Measurements from ENCODE around the gene ASF1A.
"Not testable (repeated sequence)": the region's sequence is repeated elsewhere in the genome, so short reads cannot be mapped to it uniquely, and the experiment has no call there.

ASF1A gene

DNA sequence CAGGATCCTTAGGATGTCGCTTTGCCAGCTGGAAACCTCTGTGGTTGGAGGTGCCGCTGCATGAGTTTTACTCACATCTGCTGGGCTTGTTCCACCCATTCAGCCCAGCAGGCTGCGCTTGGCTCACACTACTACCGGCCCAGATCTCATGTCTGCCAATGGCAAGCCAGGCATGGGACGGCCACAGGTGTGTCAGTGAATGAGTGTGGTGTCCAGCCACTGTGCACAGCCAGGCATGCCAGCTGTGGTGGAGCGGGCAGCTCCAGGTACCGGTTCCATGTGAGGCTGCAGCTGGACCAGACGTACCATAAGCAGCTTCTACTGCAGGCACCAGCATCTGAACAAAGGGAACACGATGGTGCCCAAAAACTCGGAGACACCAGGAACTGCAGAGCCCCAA lies 33.1 kb upstream of the ASF1A start:
- WGBS (ENCODE audit: insufficient coverage): 99% methylated on average over 8 of the region's 10 CpGs
- peaks cover 4 to 23% (median 13%) of the 10 kb centered on the region in 4 experiments for H3K4me1 ChIP-seq (ENCODE audit: control extremely low read depth in 1 of 4, control insufficient read depth in 4 of 4, insufficient read depth in 4 of 4, low read length in 3 of 4)
- peaks cover 0 to 23% (median 11%) of the 10 kb centered on the region in 5 experiments for H3K9me3 ChIP-seq (ENCODE audit: control extremely low read depth in 1 of 5, control insufficient read depth in 4 of 5, insufficient read depth in 2 of 5, low read depth in 1 of 5, low read length in 4 of 5)
- H3K4me3 ChIP-seq (ENCODE audit: control insufficient read depth in 1 of 7, extremely low read depth in 1 of 7, insufficient read depth in 4 of 7, low read depth in 2 of 7, low read length in 6 of 7): no peak overlapping the region
- H3K27me3 ChIP-seq (replicated peaks in 2 of 5; ENCODE audit: control insufficient read depth in 4 of 5, insufficient read depth in 5 of 5, low read length in 4 of 5): no peaks in the 10 kb centered on the region
- DNase-seq: no peak
- POLR2A ChIA-PET: no interaction called here
- CTCF ChIA-PET: interaction anchor here (1.4 kb wide), 1 partner anchor 9 kb away, joined by 3 read pairs; no protein-coding TSS in a partner anchor
- peaks cover 0 to 21% (median 16%) of the 10 kb centered on the region in 4 experiments for H3K36me3 ChIP-seq (ENCODE audit: control insufficient read depth in 4 of 4, insufficient read depth in 4 of 4, low read length in 3 of 4)
- no peak overlapping the region for H3K27ac ChIP-seq (ENCODE audit: insufficient read depth in 1 of 2, low read depth in 1 of 2, low read length in 2 of 2, poor library complexity in 1 of 2, severe bottlenecking in 2 of 2)

DNA sequence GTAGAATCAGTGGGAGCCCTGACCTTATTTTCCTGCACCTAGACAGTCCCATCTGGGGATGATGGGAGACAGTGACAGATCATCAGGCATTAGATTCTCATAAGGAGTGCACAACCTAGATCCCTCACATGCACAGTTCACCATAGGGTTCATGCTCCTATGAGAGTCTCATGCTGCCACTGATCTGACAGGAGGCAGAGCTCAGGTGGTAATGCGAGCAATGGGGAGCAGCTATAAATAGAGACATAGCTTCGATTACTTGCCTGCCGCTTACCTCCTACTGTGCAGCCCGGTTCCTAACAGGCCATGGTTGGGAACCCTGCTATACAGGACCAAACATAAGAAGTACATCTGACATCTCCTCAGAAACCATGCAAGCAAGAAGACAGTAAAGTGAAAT lies 31.5 kb upstream of the ASF1A start:
- Histone ChIP-seq H3K4me3 (ENCODE audit: control insufficient read depth in 1 of 7, extremely low read depth in 1 of 7, insufficient read depth in 4 of 7, low read depth in 2 of 7, low read length in 6 of 7) (no peak overlapping the region), H3K4me1 (ENCODE audit: control extremely low read depth in 1 of 4, control insufficient read depth in 4 of 4, insufficient read depth in 4 of 4, low read length in 3 of 4) (peaks cover 4 to 23% (median 13%) of the 10 kb centered on the region in 4 experiments), H3K27ac (ENCODE audit: insufficient read depth in 1 of 2, low read depth in 1 of 2, low read length in 2 of 2, poor library complexity in 1 of 2, severe bottlenecking in 2 of 2) (no peak overlapping the region), H3K27me3 (replicated peaks in 2 of 5; ENCODE audit: control insufficient read depth in 4 of 5, insufficient read depth in 5 of 5, low read length in 4 of 5) (no peaks in the 10 kb centered on the region), H3K36me3 (ENCODE audit: control insufficient read depth in 4 of 4, insufficient read depth in 4 of 4, low read length in 3 of 4) (peaks cover 0 to 23% (median 11%) of the 10 kb centered on the region in 4 experiments), H3K9me3 (ENCODE audit: control extremely low read depth in 1 of 5, control insufficient read depth in 4 of 5, insufficient read depth in 2 of 5, low read depth in 1 of 5, low read length in 4 of 5) (peaks cover 0 to 34% (median 11%) of the 10 kb centered on the region in 5 experiments)
- 100% methylated on average over 2 of the region's 4 CpGs for WGBS (ENCODE audit: insufficient coverage)
- no peak for DNase-seq
- CTCF ChIA-PET: no interaction called here
- POLR2A ChIA-PET: no interaction called here

DNA sequence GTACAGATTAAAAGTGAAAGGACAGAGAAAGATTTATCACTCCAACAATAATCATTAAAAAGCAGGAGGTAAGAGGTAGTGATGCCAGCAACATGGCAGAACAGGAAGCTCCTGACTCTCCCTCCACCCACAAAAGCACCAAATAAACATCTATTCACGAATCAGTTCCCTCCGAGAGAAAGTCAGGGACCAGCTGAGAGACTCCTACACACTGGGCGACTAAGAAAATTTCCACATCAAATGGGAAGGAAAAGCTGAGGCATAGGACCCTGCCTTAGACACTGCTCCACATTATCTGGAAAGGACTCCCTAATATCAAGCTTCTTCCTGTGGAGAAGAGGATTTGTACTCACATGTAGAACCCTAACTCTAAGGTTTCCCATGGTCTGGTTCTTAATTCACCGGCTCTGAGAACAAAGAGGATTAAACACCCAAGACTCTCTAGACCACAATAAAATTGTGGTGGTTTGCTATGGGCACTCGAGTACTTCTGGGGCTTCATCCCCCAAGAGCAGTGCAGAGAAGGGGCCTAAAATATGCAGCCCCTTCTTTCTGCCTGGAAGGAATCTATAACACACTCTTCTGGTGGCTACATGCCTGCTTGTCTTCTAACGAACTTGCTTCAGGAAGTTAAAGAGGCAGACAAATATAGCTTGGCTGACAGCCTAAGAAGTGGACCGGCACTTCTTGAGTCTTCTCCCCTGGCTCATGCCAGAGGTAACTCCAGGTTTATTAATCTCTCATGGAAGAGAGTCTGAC lies 29.4 kb upstream of the ASF1A start:
- CTCF ChIA-PET: interaction anchor here (1.2 to 2.1 kb wide), 4 partner anchors 9 to 19 kb away, joined by 3 to 10 read pairs (median 5); no protein-coding TSS in a partner anchor
- 11% methylated on average over 3 of the region's 7 CpGs for WGBS (ENCODE audit: insufficient coverage)

DNA sequence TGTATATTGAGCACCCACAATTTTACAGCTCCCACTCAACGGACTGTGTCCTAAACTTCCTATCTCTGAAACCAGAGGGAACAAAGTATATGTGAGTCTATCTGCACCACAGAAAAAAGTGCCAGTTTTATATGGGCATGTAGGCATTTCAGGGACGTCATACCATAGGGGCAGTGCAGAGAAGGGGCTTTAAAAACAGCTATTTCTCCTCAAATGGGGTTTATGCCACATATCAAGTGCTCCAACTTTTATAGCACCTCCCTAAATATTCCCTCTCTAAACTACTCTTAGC lies 28.9 kb upstream of the ASF1A start:
- Histone ChIP-seq H3K9me3 (ENCODE audit: control extremely low read depth in 1 of 5, control insufficient read depth in 4 of 5, insufficient read depth in 2 of 5, low read depth in 1 of 5, low read length in 4 of 5) (peaks cover 0 to 40% (median 12%) of the 10 kb centered on the region in 5 experiments), H3K27me3 (replicated peaks in 2 of 5; ENCODE audit: control insufficient read depth in 4 of 5, insufficient read depth in 5 of 5, low read length in 4 of 5) (no peaks in the 10 kb centered on the region), H3K4me1 (ENCODE audit: control extremely low read depth in 1 of 4, control insufficient read depth in 4 of 4, insufficient read depth in 4 of 4, low read length in 3 of 4) (peaks cover 4 to 20% (median 10%) of the 10 kb centered on the region in 4 experiments), H3K4me3 (ENCODE audit: control insufficient read depth in 1 of 7, extremely low read depth in 1 of 7, insufficient read depth in 4 of 7, low read depth in 2 of 7, low read length in 6 of 7) (peak overlapping the region in 5 of 7 experiments; percentile 23 to 67 (median 43)), H3K36me3 (ENCODE audit: control insufficient read depth in 4 of 4, insufficient read depth in 4 of 4, low read length in 3 of 4) (peaks cover 0 to 23% (median 11%) of the 10 kb centered on the region in 4 experiments), H3K27ac (ENCODE audit: insufficient read depth in 1 of 2, low read depth in 1 of 2, low read length in 2 of 2, poor library complexity in 1 of 2, severe bottlenecking in 2 of 2) (peak overlapping the region; percentile 22 to 78)
- CTCF ChIA-PET: interaction anchor here (0.7 to 2.1 kb wide), 6 partner anchors 9 to 30 kb away, joined by 3 to 10 read pairs (median 4); no protein-coding TSS in a partner anchor
- 50% methylated on average over 1 of the region's 2 CpGs for WGBS (ENCODE audit: insufficient coverage)
- peak in 1 of 3 donors; percentile 56 for DNase-seq
- POLR2A ChIA-PET: no interaction called here

More for the DNA sequence above, 29.4 kb upstream of the ASF1A start:
- DNase-seq: peak in 2 of 3 donors; percentile 36 to 59
- peak overlapping the region in 6 of 7 experiments; percentile 25 to 67 (median 36) for H3K4me3 ChIP-seq (ENCODE audit: control insufficient read depth in 1 of 7, extremely low read depth in 1 of 7, insufficient read depth in 4 of 7, low read depth in 2 of 7, low read length in 6 of 7)
- peak overlapping the region; percentile 22 to 78 for H3K27ac ChIP-seq (ENCODE audit: insufficient read depth in 1 of 2, low read depth in 1 of 2, low read length in 2 of 2, poor library complexity in 1 of 2, severe bottlenecking in 2 of 2)
- H3K9me3 ChIP-seq (ENCODE audit: control extremely low read depth in 1 of 5, control insufficient read depth in 4 of 5, insufficient read depth in 2 of 5, low read depth in 1 of 5, low read length in 4 of 5): peaks cover 0 to 38% (median 11%) of the 10 kb centered on the region in 5 experiments
- H3K4me1 ChIP-seq (ENCODE audit: control extremely low read depth in 1 of 4, control insufficient read depth in 4 of 4, insufficient read depth in 4 of 4, low read length in 3 of 4): peaks cover 4 to 22% (median 11%) of the 10 kb centered on the region in 4 experiments
- H3K27me3 ChIP-seq (replicated peaks in 2 of 5; ENCODE audit: control insufficient read depth in 4 of 5, insufficient read depth in 5 of 5, low read length in 4 of 5): no peaks in the 10 kb centered on the region
- POLR2A ChIA-PET: no interaction called here
- peaks cover 0 to 23% (median 11%) of the 10 kb centered on the region in 4 experiments for H3K36me3 ChIP-seq (ENCODE audit: control insufficient read depth in 4 of 4, insufficient read depth in 4 of 4, low read length in 3 of 4)

DNA sequence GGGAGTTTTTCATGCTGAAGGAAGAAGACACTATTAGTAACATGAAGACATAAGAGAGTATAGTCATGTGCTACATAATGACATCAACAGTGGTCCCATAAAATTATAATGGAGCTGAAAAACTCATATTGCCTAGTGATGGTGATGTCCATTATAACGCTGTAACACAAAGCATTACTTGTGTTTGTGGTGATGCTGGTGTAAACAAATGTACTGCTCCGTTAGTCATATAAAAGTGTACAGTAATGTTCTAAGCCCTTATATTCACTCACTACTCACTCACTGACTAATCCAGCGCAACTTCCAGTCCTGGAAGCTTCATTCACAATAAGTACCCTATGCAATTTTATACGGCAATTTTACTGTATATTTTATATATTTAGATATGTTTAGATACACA lies 26.8 kb upstream of the ASF1A start:
- H3K9me3 ChIP-seq (ENCODE audit: control extremely low read depth in 1 of 5, control insufficient read depth in 4 of 5, insufficient read depth in 2 of 5, low read depth in 1 of 5, low read length in 4 of 5): peaks cover 0 to 28% (median 3%) of the 10 kb centered on the region in 5 experiments
- no peak for DNase-seq
- H3K4me1 ChIP-seq (ENCODE audit: control extremely low read depth in 1 of 4, control insufficient read depth in 4 of 4, insufficient read depth in 4 of 4, low read length in 3 of 4): peaks cover 4 to 20% (median 10%) of the 10 kb centered on the region in 4 experiments
- peaks cover 0 to 6% (median under 1%) of the 10 kb centered on the region in 4 experiments for H3K36me3 ChIP-seq (ENCODE audit: control insufficient read depth in 4 of 4, insufficient read depth in 4 of 4, low read length in 3 of 4)
- ChIA-PET POLR2A (no interaction called here), CTCF (no interaction called here)
- no peak overlapping the region for H3K4me3 ChIP-seq (ENCODE audit: control insufficient read depth in 1 of 7, extremely low read depth in 1 of 7, insufficient read depth in 4 of 7, low read depth in 2 of 7, low read length in 6 of 7)
- no peaks in the 10 kb centered on the region for H3K27me3 ChIP-seq (replicated peaks in 2 of 5; ENCODE audit: control insufficient read depth in 4 of 5, insufficient read depth in 5 of 5, low read length in 4 of 5)
- WGBS (ENCODE audit: insufficient coverage): no CpG with 5 or more reads among the region's 4 CpGs
- no peak overlapping the region for H3K27ac ChIP-seq (ENCODE audit: insufficient read depth in 1 of 2, low read depth in 1 of 2, low read length in 2 of 2, poor library complexity in 1 of 2, severe bottlenecking in 2 of 2)

DNA sequence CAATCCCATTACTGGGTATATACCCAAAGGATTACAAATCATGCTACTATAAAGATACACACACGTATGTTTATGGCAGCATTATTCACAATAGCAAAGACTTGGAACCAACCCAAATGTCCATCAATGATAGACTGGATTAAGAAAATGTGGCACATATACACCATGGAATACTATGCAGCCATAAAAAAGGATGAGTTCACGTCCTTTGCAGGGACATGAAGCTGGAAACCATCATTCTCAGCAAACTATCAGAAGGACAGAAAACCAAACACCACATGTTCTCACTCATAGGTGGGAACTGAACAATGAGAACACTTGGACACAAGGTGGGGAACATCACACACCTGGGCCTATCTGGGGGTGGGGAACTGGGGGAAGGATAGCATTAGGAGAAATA lies 25.1 kb upstream of the ASF1A start:
- H3K36me3 ChIP-seq (ENCODE audit: control insufficient read depth in 4 of 4, insufficient read depth in 4 of 4, low read length in 3 of 4); POLR2A ChIA-PET; H3K27ac ChIP-seq (ENCODE audit: insufficient read depth in 1 of 2, low read depth in 1 of 2, low read length in 2 of 2, poor library complexity in 1 of 2, severe bottlenecking in 2 of 2); DNase-seq; H3K27me3 ChIP-seq (replicated peaks in 2 of 5; ENCODE audit: control insufficient read depth in 4 of 5, insufficient read depth in 5 of 5, low read length in 4 of 5); CTCF ChIA-PET; H3K4me3 ChIP-seq (ENCODE audit: control insufficient read depth in 1 of 7, extremely low read depth in 1 of 7, insufficient read depth in 4 of 7, low read depth in 2 of 7, low read length in 6 of 7): not testable (repeated sequence)
- Histone ChIP-seq H3K4me1 (ENCODE audit: control extremely low read depth in 1 of 4, control insufficient read depth in 4 of 4, insufficient read depth in 4 of 4, low read length in 3 of 4) (peaks cover 4 to 15% (median 10%) of the 10 kb centered on the region in 4 experiments), H3K9me3 (ENCODE audit: control extremely low read depth in 1 of 5, control insufficient read depth in 4 of 5, insufficient read depth in 2 of 5, low read depth in 1 of 5, low read length in 4 of 5) (peaks cover 0 to 24% (median 3%) of the 10 kb centered on the region in 5 experiments)
- WGBS (ENCODE audit: insufficient coverage): no CpG with 5 or more reads among the region's 2 CpGs

DNA sequence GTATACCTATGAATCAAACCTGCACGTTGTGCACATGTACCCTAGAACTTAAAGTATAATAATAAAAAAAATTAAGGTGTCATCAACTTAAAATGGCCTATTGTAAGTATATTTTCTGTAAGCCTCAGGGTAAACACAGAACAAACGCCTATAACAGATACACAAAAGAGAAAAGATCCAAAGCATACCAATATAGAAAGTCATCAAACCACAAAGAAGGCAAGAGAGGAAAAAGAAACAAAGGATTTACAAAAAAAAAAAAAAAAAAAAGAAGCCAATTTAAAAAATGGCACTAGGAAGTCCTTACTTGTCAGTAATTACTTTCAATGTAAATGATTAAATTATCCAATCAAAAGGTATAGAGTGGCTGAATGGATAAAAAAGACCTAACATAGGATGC lies 24.6 kb upstream of the ASF1A start:
- WGBS (ENCODE audit: insufficient coverage): no CpG with 5 or more reads among the region's 2 CpGs
- no peak overlapping the region for H3K27ac ChIP-seq (ENCODE audit: insufficient read depth in 1 of 2, low read depth in 1 of 2, low read length in 2 of 2, poor library complexity in 1 of 2, severe bottlenecking in 2 of 2)
- H3K4me1 ChIP-seq (ENCODE audit: control extremely low read depth in 1 of 4, control insufficient read depth in 4 of 4, insufficient read depth in 4 of 4, low read length in 3 of 4): peaks cover 4 to 11% (median 7%) of the 10 kb centered on the region in 4 experiments
- ChIA-PET POLR2A (no interaction called here), CTCF (interaction anchor here (1.5 kb wide), 1 partner anchor 8 kb away, joined by 3 read pairs; no protein-coding TSS in a partner anchor)
- H3K4me3 ChIP-seq (ENCODE audit: control insufficient read depth in 1 of 7, extremely low read depth in 1 of 7, insufficient read depth in 4 of 7, low read depth in 2 of 7, low read length in 6 of 7): no peak overlapping the region
- H3K36me3 ChIP-seq (ENCODE audit: control insufficient read depth in 4 of 4, insufficient read depth in 4 of 4, low read length in 3 of 4): peaks cover 0 to 3% (median 0%) of the 10 kb centered on the region in 4 experiments
- peaks cover 0 to 24% (median 3%) of the 10 kb centered on the region in 5 experiments for H3K9me3 ChIP-seq (ENCODE audit: control extremely low read depth in 1 of 5, control insufficient read depth in 4 of 5, insufficient read depth in 2 of 5, low read depth in 1 of 5, low read length in 4 of 5)
- H3K27me3 ChIP-seq (replicated peaks in 2 of 5; ENCODE audit: control insufficient read depth in 4 of 5, insufficient read depth in 5 of 5, low read length in 4 of 5): no peaks in the 10 kb centered on the region
- no peak for DNase-seq
